ENCODE results near the gene IL2RG.

Gene IL2RG

GRCh38 chrX:71068044-71068918 is 43.1 kb downstream of the IL2RG start, which contains the start of gene SNX12:
Gene SNX12 (minus strand): TSS chrX:71068334. CDS start chrX:71068306, 28 bp downstream.
- DNase-seq (ENCODE audit: low read depth in 3 of 3) = peak; percentile 57 to 76 (median 76)

GRCh38 chrX:71067712-71068043 is 43.7 kb downstream of the IL2RG start:
- DNase-seq (ENCODE audit: low read depth in 3 of 3) = no peak

GRCh38 chrX:71067089-71067488 is 44.3 kb downstream of the IL2RG start:
- DNase-seq (ENCODE audit: low read depth in 3 of 3) = no peak

- no peak for DNase-seq (ENCODE audit: low read depth in 3 of 3)
Measured at GRCh38 chrX:71060127-71060526, 51.2 kb downstream of the IL2RG start.

GRCh38 chrX:71057848-71058530 is 53.4 kb downstream of the IL2RG start:
- DNase-seq (ENCODE audit: low read depth in 3 of 3) = no peak
